Thyroid gland (tissue), 4 donors: ENCODE measurements around the gene SMIM24. TPM values are rescaled to one million over a fixed set of nuclear protein-coding genes. Genes with fewer than 3 reads are reported as not detected.
"Not testable (repeated sequence)": the region's sequence is repeated elsewhere in the genome, so short reads cannot be mapped to it uniquely, and the experiment has no call there.

Experiments used
- DNase-seq, 2 donors: peaks; one replicate each; pipeline ENCODE4 v3.0.0-alpha.2; 2019
- H3K27ac ChIP-seq, 3 donors: fragments of 200-600 bp; sonication (generic); 1 replicate in 2 of 3; 2 replicates in 1 of 3; pipeline ENCODE4 v1.5.1; 2016 to 2019; ENCODE audit warnings: mild to moderate bottlenecking in 1 of 3, moderate library complexity in 1 of 3
- H3K27me3 ChIP-seq: fragments of 200-600 bp; sonication (generic); one replicate; pipeline ENCODE4 v1.5.1; 2019
- H3K36me3 ChIP-seq, 2 donors: fragments of 200-600 bp; sonication (generic); one replicate each; pipeline ENCODE4 v1.5.1; 2016 to 2019
- H3K4me1 ChIP-seq, 2 donors: fragments of 200-600 bp; sonication (generic); one replicate each; pipeline ENCODE4 v1.5.1; 2017 to 2019
- H3K4me3 ChIP-seq, 3 donors: fragments of 200-600 bp; sonication (generic); replicated peaks in 1 of 3; 1 replicate in 2 of 3; 2 replicates in 1 of 3; pipeline ENCODE4 v1.5.1; 2016; ENCODE audit warnings: mild to moderate bottlenecking in 1 of 3
- H3K9me3 ChIP-seq: fragments of 200-600 bp; sonication (generic); one replicate; pipeline ENCODE4 v1.5.1; 2017
- CTCF ChIP-seq, 6 experiments: fragments of 200-600 bp in 3 of 6; fragments of 450-650 bp in 3 of 6; sonication (generic) in 3 of 6; IDR thresholded peaks; one replicate each; pipeline ENCODE4 v1.5.1; 2016 to 2019; ENCODE audit warnings: antibody characterized with exemption in 6 of 6, mild to moderate bottlenecking in 2 of 6, inconsistent platforms in 1 of 6, moderate library complexity in 1 of 6
- POLR2A ChIP-seq, 2 donors: fragments of 450-650 bp; IDR thresholded peaks; one replicate each; pipeline ENCODE4 v1.6.1; 2017; ENCODE audit warnings: antibody characterized with exemption in 2 of 2, mild to moderate bottlenecking in 2 of 2, moderate library complexity in 1 of 2
- WGBS, 2 donors: methylation state at CpG; one replicate each; pipeline ENCODE4 v1.1.5; 2017; 5-methylcytosine and 5-hydroxymethylcytosine counted together
- intact Hi-C: fragments of 100-400 bp; cut with DNase I; formaldehyde crosslinking; loops from one replicate; pipeline ENCODE4 v1.15.1; 2023
- total RNA-seq, 4 donors: library from RNA; depleted of rRNA; stranded (reverse); fragments of >200 nt; gene quantifications; one replicate each; pipeline ENCODE4 v1.2.3, GENCODE V29; 2016

The SMIM24 gene
- not detected for total RNA-seq

GRCh38 chr19:3480383-3481091 is at the start of gene SMIM24:
Gene SMIM24, minus strand, starts transcription at chr19:3480525. Its CDS starts 62 bp downstream, at chr19:3480463.
- H3K4me1 ChIP-seq, result no peaks in the 10 kb centered on the region
- 44 to 49% methylated on average over 25 to 27 of the region's 27 CpGs for WGBS, 2 donors
- no peak within 1 kb of the TSS for H3K27ac ChIP-seq
- no peaks in the 10 kb centered on the region for H3K27me3 ChIP-seq
- no peak for TF ChIP-seq POLR2A (IDR thresholded peaks at IDR 0.05)
- TF ChIP-seq CTCF (IDR thresholded peaks at IDR 0.05), result no peak
- H3K9me3 ChIP-seq, result no peaks in the 10 kb centered on the region
- no peak within 1 kb of the TSS for H3K4me3 ChIP-seq
- intact Hi-C loops, result no loop called here
- H3K36me3 ChIP-seq, result no peaks in the 10 kb centered on the region
- DNase-seq, result peak; percentile 54 to 56

- H3K27me3 ChIP-seq, intact Hi-C loops, H3K9me3 ChIP-seq, H3K4me3 ChIP-seq, DNase-seq, H3K4me1 ChIP-seq, H3K27ac ChIP-seq: not testable (repeated sequence)
- H3K36me3 ChIP-seq, result peaks cover 54 to 65% of the 10 kb centered on the region in 2 donors
- 89 to 94% methylated on average over 7 of the region's 7 CpGs for WGBS, 2 donors
Observed at GRCh38 chr19:3529299-3529698, 49.0 kb upstream of the SMIM24 start.

- intact Hi-C loops, result no loop called here
- Histone ChIP-seq H3K36me3 (peaks cover 56 to 62% of the 10 kb centered on the region in 2 donors), H3K9me3 (no peaks in the 10 kb centered on the region), H3K4me1 (no peaks in the 10 kb centered on the region), H3K27ac (no peak overlapping the region), H3K4me3 (no peak overlapping the region), H3K27me3 (no peaks in the 10 kb centered on the region)
- no peak for DNase-seq
- WGBS, 2 donors, result 95 to 96% methylated on average over 20 of the region's 20 CpGs
- TF ChIP-seq CTCF (IDR thresholded peaks at IDR 0.05), result no peak
- TF ChIP-seq POLR2A (IDR thresholded peaks at IDR 0.05), result no peak
Observed at GRCh38 chr19:3528539-3529211, 48.4 kb upstream of the SMIM24 start.

- Histone ChIP-seq H3K4me3 (no peak overlapping the region), H3K36me3 (peaks cover 56 to 60% of the 10 kb centered on the region in 2 donors), H3K27ac (no peak overlapping the region), H3K4me1 (no peaks in the 10 kb centered on the region), H3K9me3 (no peaks in the 10 kb centered on the region), H3K27me3 (no peaks in the 10 kb centered on the region)
- WGBS, 2 donors, result 96 to 98% methylated on average over 8 to 11 of the region's 14 CpGs
- TF ChIP-seq CTCF (IDR thresholded peaks at IDR 0.05), result no peak
- no peak for TF ChIP-seq POLR2A (IDR thresholded peaks at IDR 0.05)
- DNase-seq, result no peak
- intact Hi-C loops, result no loop called here
Observed at GRCh38 chr19:3528080-3528479, 47.8 kb upstream of the SMIM24 start.

GRCh38 chr19:3527238-3527910 is 47.0 kb upstream of the SMIM24 start:
- H3K9me3 ChIP-seq, result no peaks in the 10 kb centered on the region
- no peak overlapping the region for H3K4me3 ChIP-seq
- no peaks in the 10 kb centered on the region for H3K4me1 ChIP-seq
- 90 to 95% methylated on average over 4 to 20 of the region's 21 CpGs for WGBS, 2 donors
- DNase-seq, result no peak
- TF ChIP-seq CTCF (IDR thresholded peaks at IDR 0.05), result no peak
- peaks cover 53 to 54% of the 10 kb centered on the region in 2 donors for H3K36me3 ChIP-seq
- intact Hi-C loops, result no loop called here
- no peaks in the 10 kb centered on the region for H3K27me3 ChIP-seq
- H3K27ac ChIP-seq, result no peak overlapping the region
